Trophoblast cell (in vitro differentiated cells and primary cell): ENCODE data around the gene ACKR3.

Experiments
- DNase-seq, 2 donors: peaks; one replicate each; pipeline ENCODE4 v3.0.0-alpha.2; 2016
- H2AFZ ChIP-seq: 2 replicates; pipeline ENCODE4 v1.6.1; 2013; ENCODE audit warnings: low read length, moderate library complexity, mild to moderate bottlenecking; ENCODE audit not compliant: insufficient read depth, poor library complexity
- H2AK5ac ChIP-seq: 2 replicates; pipeline ENCODE4 v1.6.1; 2013; ENCODE audit warnings: mild to moderate bottlenecking, low read length
- H2BK120ac ChIP-seq: 2 replicates; pipeline ENCODE4 v1.6.1; 2013; ENCODE audit warnings: low read length, mild to moderate bottlenecking, moderate library complexity; ENCODE audit not compliant: insufficient read depth, poor library complexity
- H2BK12ac ChIP-seq: 2 replicates; pipeline ENCODE4 v1.6.1; 2013; ENCODE audit warnings: mild to moderate bottlenecking, low read length, moderate library complexity
- H2BK5ac ChIP-seq: 2 replicates; pipeline ENCODE4 v1.6.1; 2013; ENCODE audit warnings: low read length, low read depth, moderate library complexity, mild to moderate bottlenecking; ENCODE audit not compliant: poor library complexity
- H3K14ac ChIP-seq: 2 replicates; pipeline ENCODE4 v1.6.1; 2013; ENCODE audit warnings: mild to moderate bottlenecking, low read length
- H3K18ac ChIP-seq: 2 replicates; pipeline ENCODE4 v1.6.1; 2013; ENCODE audit warnings: mild to moderate bottlenecking, low read length
- H3K23ac ChIP-seq: 2 replicates; pipeline ENCODE4 v1.6.1; 2013; ENCODE audit warnings: low read length
- H3K27ac ChIP-seq: 2 replicates; pipeline ENCODE4 v1.5.1; 2013; ENCODE audit warnings: low read depth, mild to moderate bottlenecking, inconsistent platforms, low read length, moderate library complexity
- H3K27me3 ChIP-seq: 2 replicates; pipeline ENCODE4 v1.6.1; 2013; ENCODE audit warnings: inconsistent platforms, mild to moderate bottlenecking, low read length, moderate library complexity; ENCODE audit not compliant: insufficient read depth
- H3K36me3 ChIP-seq, 2 experiments: 1 replicate in 1 of 2; 2 replicates in 1 of 2; pipeline ENCODE4 v1.6.1; 2013; ENCODE audit warnings: low read length in 2 of 2, mild to moderate bottlenecking in 2 of 2, moderate library complexity in 1 of 2; ENCODE audit not compliant: insufficient read depth in 2 of 2, control insufficient read depth in 1 of 2
- H3K4ac ChIP-seq: 2 replicates; pipeline ENCODE4 v1.6.1; 2013; ENCODE audit warnings: low read depth, mild to moderate bottlenecking, low read length, moderate library complexity
- H3K4me1 ChIP-seq, 2 experiments: 1 replicate in 1 of 2; 2 replicates in 1 of 2; pipeline ENCODE4 v1.6.1; 2013; ENCODE audit warnings: low read length in 2 of 2, mild to moderate bottlenecking in 2 of 2, moderate library complexity in 1 of 2; ENCODE audit not compliant: insufficient read depth in 2 of 2, control insufficient read depth in 1 of 2
- H3K4me2 ChIP-seq: 2 replicates; pipeline ENCODE4 v1.6.1; 2013; ENCODE audit warnings: inconsistent platforms, mild to moderate bottlenecking, low read length, moderate library complexity
- H3K4me3 ChIP-seq: 2 replicates; pipeline ENCODE4 v1.5.1; 2013; ENCODE audit warnings: mild to moderate bottlenecking, low read depth, low read length, inconsistent platforms
- H3K79me1 ChIP-seq: one replicate; pipeline ENCODE4 v1.6.1; 2013; ENCODE audit warnings: low read length
- H3K79me2 ChIP-seq: 2 replicates; pipeline ENCODE4 v1.6.1; 2013; ENCODE audit warnings: low read length, mild to moderate bottlenecking; ENCODE audit not compliant: control insufficient read depth, insufficient read depth, poor library complexity
- H3K9ac ChIP-seq: 2 replicates; pipeline ENCODE4 v1.6.1; 2013; ENCODE audit warnings: mild to moderate bottlenecking, low read length
- H3K9me3 ChIP-seq: 2 replicates; pipeline ENCODE4 v1.6.1; 2013; ENCODE audit warnings: low read depth, mild to moderate bottlenecking, control low read depth, inconsistent platforms, low read length; ENCODE audit not compliant: insufficient read depth
- H4K12ac ChIP-seq: 2 replicates; pipeline ENCODE4 v1.6.1; 2013; ENCODE audit warnings: low read depth, mild to moderate bottlenecking, low read length, moderate library complexity
- H4K8ac ChIP-seq: 2 replicates; pipeline ENCODE4 v1.6.1; 2013; ENCODE audit warnings: low read depth, mild to moderate bottlenecking, low read length, moderate library complexity
- H4K91ac ChIP-seq: one replicate; pipeline ENCODE4 v1.6.1; 2013; ENCODE audit warnings: low read depth, mild to moderate bottlenecking, low read length, moderate library complexity
- WGBS: extraction: QIAGEN DNeasy Blood & Tissue Kit; methylation state at CpG from one replicate; pipeline ENCODE4 v1.1.7; 2013; ENCODE audit warnings: missing lambda C conversion rate; ENCODE audit not compliant: insufficient read length, insufficient coverage; ENCODE audit errors: extremely low coverage; 5-methylcytosine and 5-hydroxymethylcytosine counted together

Gene ACKR3

DNA sequence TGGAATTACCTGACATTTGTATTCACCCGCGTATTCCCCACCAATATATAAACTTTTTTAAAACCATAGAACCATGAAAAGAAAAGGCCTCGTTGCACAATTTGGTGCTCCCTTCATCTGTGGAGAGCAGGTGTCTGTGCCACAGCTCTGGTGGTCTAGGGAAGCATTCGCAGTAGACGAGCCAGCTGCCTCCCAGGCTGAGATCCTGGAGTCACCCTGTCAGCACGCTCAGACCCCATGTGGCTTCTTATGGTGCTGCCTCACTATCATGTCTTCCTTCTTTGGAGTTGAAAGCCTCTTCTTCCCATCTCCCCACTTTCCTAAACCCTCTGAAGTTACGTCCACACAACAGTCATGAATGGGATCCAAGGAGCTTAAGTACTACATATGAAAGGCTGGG, 38.4 kb upstream of the ACKR3 start:
- Histone ChIP-seq H2BK12ac (no peak overlapping the region), H3K9me3 (peaks cover 3% of the 10 kb centered on the region), H2BK120ac (no peak overlapping the region), H3K4me1 (peaks cover 3 to 7% of the 10 kb centered on the region in 2 experiments), H3K27ac (no peak overlapping the region), H2AFZ (no peak overlapping the region), H3K4me3 (no peak overlapping the region), H3K9ac (no peak overlapping the region), H4K91ac (no peak overlapping the region), H3K4me2 (no peak overlapping the region), H2BK5ac (no peak overlapping the region), H4K8ac (no peak overlapping the region), H3K79me1 (peaks cover 5% of the 10 kb centered on the region), H3K14ac (no peak overlapping the region), H3K27me3 (no peaks in the 10 kb centered on the region), H3K4ac (no peak overlapping the region), H4K12ac (no peak overlapping the region), H3K18ac (no peak overlapping the region), H3K36me3 (no peaks in the 10 kb centered on the region), H3K23ac (no peak overlapping the region), H2AK5ac (no peak overlapping the region), H3K79me2 (no peaks in the 10 kb centered on the region)
- WGBS: no CpG with 5 or more reads among the region's 7 CpGs
- DNase-seq: no peak

DNA sequence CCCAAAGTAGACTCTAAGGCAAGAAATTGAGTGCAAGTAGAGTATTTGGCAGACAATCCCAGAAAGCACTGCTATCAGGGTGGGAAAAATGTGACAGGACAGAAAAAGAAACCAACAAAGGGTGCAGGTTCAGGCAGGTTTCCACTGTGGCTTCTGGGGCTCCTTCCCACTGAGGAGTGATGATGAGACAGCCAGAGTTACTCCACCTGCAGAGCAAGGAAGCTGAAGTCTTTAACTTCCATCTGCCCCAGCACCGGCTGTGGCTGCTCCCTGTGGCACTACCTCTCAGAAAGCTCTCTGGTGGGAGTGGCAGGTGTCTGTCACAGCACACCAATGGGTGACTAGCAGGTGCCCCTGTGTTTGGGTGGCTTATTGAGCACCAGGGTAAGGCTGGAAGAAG, 37.6 kb upstream of the ACKR3 start:
- no peak overlapping the region for H3K4me3 ChIP-seq
- H2AK5ac ChIP-seq: no peak overlapping the region
- H3K79me1 ChIP-seq: peaks cover 5% of the 10 kb centered on the region
- H4K12ac ChIP-seq: no peak overlapping the region
- peaks cover 3% of the 10 kb centered on the region for H3K9me3 ChIP-seq
- H3K9ac ChIP-seq: no peak overlapping the region
- H3K27me3 ChIP-seq: no peaks in the 10 kb centered on the region
- no peak for DNase-seq
- no peak overlapping the region for H2AFZ ChIP-seq
- no peak overlapping the region for H4K91ac ChIP-seq
- H3K27ac ChIP-seq: no peak overlapping the region
- no peaks in the 10 kb centered on the region for H3K79me2 ChIP-seq
- no peak overlapping the region for H2BK5ac ChIP-seq
- H3K4me1 ChIP-seq: peaks cover 3 to 5% of the 10 kb centered on the region in 2 experiments
- H4K8ac ChIP-seq: no peak overlapping the region
- no peak overlapping the region for H3K14ac ChIP-seq
- no peak overlapping the region for H3K23ac ChIP-seq
- H3K4me2 ChIP-seq: no peak overlapping the region
- no peak overlapping the region for H2BK12ac ChIP-seq
- no peak overlapping the region for H3K4ac ChIP-seq
- no peaks in the 10 kb centered on the region for H3K36me3 ChIP-seq
- no peak overlapping the region for H3K18ac ChIP-seq
- no CpG with 5 or more reads among the region's 1 CpG for WGBS
- no peak overlapping the region for H2BK120ac ChIP-seq

DNA sequence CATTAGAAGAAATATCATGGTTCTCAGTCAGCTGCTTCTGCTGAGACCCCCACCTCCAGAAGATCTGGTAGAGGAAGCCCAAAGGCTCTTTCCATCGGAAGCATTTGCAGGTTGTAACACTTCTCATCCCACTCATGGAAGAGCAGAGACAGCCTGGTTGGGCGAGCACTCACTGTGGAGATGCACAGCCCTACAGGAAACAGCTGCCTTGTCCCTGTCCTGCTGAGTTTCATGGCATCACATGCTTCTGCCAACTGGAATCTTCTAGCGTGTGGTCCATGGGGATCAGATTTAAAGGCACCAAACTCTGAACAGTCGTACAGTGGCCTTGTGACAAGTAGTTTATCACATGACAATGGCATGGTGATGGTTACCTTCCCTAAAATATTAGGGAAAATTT, 36.3 kb upstream of the ACKR3 start:
- Histone ChIP-seq H2AFZ (no peak overlapping the region), H3K36me3 (no peaks in the 10 kb centered on the region), H3K79me1 (no peaks in the 10 kb centered on the region), H3K9me3 (peaks cover 3% of the 10 kb centered on the region), H4K12ac (no peak overlapping the region), H2BK5ac (no peak overlapping the region), H3K27ac (no peak overlapping the region), H3K4me1 (no peaks in the 10 kb centered on the region), H2BK12ac (no peak overlapping the region), H3K4me2 (no peak overlapping the region), H3K18ac (no peak overlapping the region), H3K9ac (no peak overlapping the region), H3K27me3 (no peaks in the 10 kb centered on the region), H4K91ac (no peak overlapping the region), H3K4me3 (no peak overlapping the region), H4K8ac (no peak overlapping the region), H3K23ac (no peak overlapping the region), H2BK120ac (no peak overlapping the region), H3K4ac (no peak overlapping the region), H3K14ac (no peak overlapping the region), H2AK5ac (no peak overlapping the region), H3K79me2 (no peaks in the 10 kb centered on the region)
- WGBS: no CpG with 5 or more reads among the region's 4 CpGs
- no peak for DNase-seq

DNA sequence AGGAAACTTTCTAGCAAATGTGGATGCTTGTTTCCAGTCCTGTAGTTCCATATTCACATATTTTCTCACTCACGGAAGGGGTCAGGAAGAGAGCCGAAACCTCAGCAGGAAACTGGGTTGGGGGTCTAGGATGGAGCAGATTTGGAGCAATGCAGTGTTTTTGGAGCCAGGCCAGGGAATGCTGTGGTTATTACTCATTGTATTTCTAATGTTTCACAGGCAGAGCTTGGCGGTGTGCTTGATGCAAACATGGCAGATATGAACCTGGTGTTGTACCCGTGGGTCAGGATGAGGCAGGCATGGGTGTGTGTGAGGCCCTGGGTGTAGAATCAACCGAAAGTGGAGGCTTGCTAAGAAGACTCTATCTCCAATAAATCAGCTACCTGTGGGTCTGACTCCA, 34.6 kb upstream of the ACKR3 start:
- no CpG with 5 or more reads among the region's 5 CpGs for WGBS
- H3K27me3 ChIP-seq: no peaks in the 10 kb centered on the region
- no peak overlapping the region for H3K14ac ChIP-seq
- H3K4ac ChIP-seq: no peak overlapping the region
- H3K9me3 ChIP-seq: peaks cover 3% of the 10 kb centered on the region
- no peak overlapping the region for H2BK120ac ChIP-seq
- no peak overlapping the region for H4K8ac ChIP-seq
- H3K18ac ChIP-seq: no peak overlapping the region
- no peak overlapping the region for H3K27ac ChIP-seq
- no peaks in the 10 kb centered on the region for H3K79me1 ChIP-seq
- H2BK5ac ChIP-seq: no peak overlapping the region
- H3K36me3 ChIP-seq: no peaks in the 10 kb centered on the region
- no peak overlapping the region for H2AK5ac ChIP-seq
- no peak overlapping the region for H2AFZ ChIP-seq
- H3K23ac ChIP-seq: no peak overlapping the region
- H3K79me2 ChIP-seq: no peaks in the 10 kb centered on the region
- DNase-seq: no peak
- no peak overlapping the region for H3K4me3 ChIP-seq
- H4K12ac ChIP-seq: no peak overlapping the region
- no peaks in the 10 kb centered on the region for H3K4me1 ChIP-seq
- H3K4me2 ChIP-seq: no peak overlapping the region
- H2BK12ac ChIP-seq: no peak overlapping the region
- H4K91ac ChIP-seq: no peak overlapping the region
- H3K9ac ChIP-seq: no peak overlapping the region
